Neural progenitor cell (in vitro differentiated cells): Measurements from ENCODE around the gene UBN1. TPM values are rescaled to one million over a fixed set of nuclear protein-coding genes. Genes with fewer than 3 reads are reported as not detected.

ENCODE experiments used
- DNase-seq: peaks from one replicate; pipeline ENCODE4 v3.0.0-alpha.2; 2016; ENCODE audit warnings: low spot score
- H2AFZ ChIP-seq: fragments of 200-600 bp; sonication (generic); replicated peaks from 2 replicates; pipeline ENCODE4 v1.6.1; 2016; ENCODE audit warnings: antibody characterized with exemption
- H3F3A ChIP-seq: fragments of 200-600 bp; sonication (generic); 2 replicates; pipeline ENCODE4 v1.6.1; 2016; ENCODE audit warnings: antibody characterized with exemption, low read depth
- H3K27ac ChIP-seq: fragments of 200-600 bp; sonication (generic); 2 replicates; pipeline ENCODE4 v1.5.1; 2016; ENCODE audit warnings: mild to moderate bottlenecking
- H3K27me3 ChIP-seq: fragments of 200-600 bp; sonication (generic); 2 replicates; pipeline ENCODE4 v1.6.1; 2016; ENCODE audit warnings: mild to moderate bottlenecking, moderate library complexity
- H3K36me3 ChIP-seq: fragments of 200-600 bp; sonication (generic); 2 replicates; pipeline ENCODE4 v1.5.1; 2016
- H3K4me1 ChIP-seq: fragments of 200-600 bp; sonication (generic); 2 replicates; pipeline ENCODE4 v1.6.1; 2016; ENCODE audit warnings: mixed run types
- H3K4me2 ChIP-seq: fragments of 200-600 bp; sonication (generic); 2 replicates; pipeline ENCODE4 v1.6.1; 2016
- H3K4me3 ChIP-seq: fragments of 200-600 bp; sonication (generic); 2 replicates; pipeline ENCODE4 v1.5.1; 2016
- H3K79me2 ChIP-seq: fragments of 200-600 bp; sonication (generic); 2 replicates; pipeline ENCODE4 v1.6.1; 2016; ENCODE audit warnings: low read depth
- H3K9ac ChIP-seq: fragments of 200-600 bp; sonication (generic); 2 replicates; pipeline ENCODE4 v1.6.1; 2016
- H3K9me3 ChIP-seq: fragments of 200-600 bp; sonication (generic); 2 replicates; pipeline ENCODE4 v1.5.1; 2016; ENCODE audit warnings: low read depth
- H4K20me1 ChIP-seq: fragments of 200-600 bp; sonication (generic); 2 replicates; pipeline ENCODE4 v1.6.1; 2016; ENCODE audit warnings: low read depth
- H3K27ac Mint-ChIP-seq: 3 replicates; pipeline ENCODE4 v1.8.0; 2021; ENCODE audit warnings: mixed read lengths
- H3K27me3 Mint-ChIP-seq: 2 replicates; pipeline ENCODE4 v1.8.0; 2022; ENCODE audit warnings: low read depth, mild to moderate bottlenecking, inconsistent platforms, moderate library complexity, mixed read lengths; ENCODE audit not compliant: insufficient read depth
- H3K36me3 Mint-ChIP-seq: 3 replicates; pipeline ENCODE4 v1.8.0; 2021; ENCODE audit warnings: mixed read lengths
- H3K4me1 Mint-ChIP-seq: 3 replicates; pipeline ENCODE4 v1.8.0; 2021; ENCODE audit warnings: mixed read lengths
- H3K4me3 Mint-ChIP-seq: 3 replicates; pipeline ENCODE4 v1.8.0; 2021; ENCODE audit warnings: mild to moderate bottlenecking, moderate library complexity, mixed read lengths
- H3K9me3 Mint-ChIP-seq: 3 replicates; pipeline ENCODE4 v1.8.0; 2020; ENCODE audit warnings: mixed read lengths
- EZH2 ChIP-seq: fragments of 200-600 bp; sonication (generic); IDR thresholded peaks from 2 replicates; pipeline ENCODE4 v1.6.1; 2017; ENCODE audit warnings: antibody characterized with exemption, mild to moderate bottlenecking, moderate library complexity
- EZH2phosphoT487 ChIP-seq: fragments of 200-600 bp; sonication (generic); IDR thresholded peaks from 2 replicates; pipeline ENCODE4 v1.6.1; 2017; ENCODE audit warnings: antibody characterized with exemption
- total RNA-seq: library from RNA; depleted of rRNA; stranded (reverse); fragments of >200 nt; gene quantifications from 2 replicates; pipeline ENCODE4 v1.2.3, GENCODE V29; 2015; ENCODE audit warnings: low replicate concordance
- TF ChIP-seq, protein P1 (sequence below): fragments of 200-600 bp; sonication (generic); IDR thresholded peaks from 2 replicates; pipeline ENCODE4 v1.5.1; 2017; ENCODE audit warnings: antibody characterized with exemption, mild to moderate bottlenecking

UBN1 gene
- total RNA-seq, 1 donor from 2014 or later, result 28.4 TPM

DNA sequence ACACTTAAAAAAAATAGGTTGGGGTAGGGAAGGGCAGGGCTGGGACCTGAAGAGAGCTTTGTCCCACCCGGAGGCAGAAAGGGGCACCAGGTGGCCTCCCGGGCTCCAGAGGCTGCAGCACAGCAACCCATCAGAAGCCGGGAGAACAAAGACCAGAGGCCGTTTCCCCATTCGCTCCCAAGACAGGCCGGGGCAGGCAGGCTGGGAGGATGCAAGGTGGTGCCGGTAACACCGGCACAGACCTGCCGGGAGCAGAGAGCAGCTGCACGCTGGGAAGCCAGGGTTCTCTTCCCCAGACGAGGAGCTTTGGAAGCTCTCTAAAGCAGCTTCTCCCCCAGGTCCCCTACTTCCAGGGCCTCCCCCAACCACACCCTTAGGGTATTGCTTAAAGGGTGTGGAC is 84.1 kb downstream of the UBN1 start:
- Mint-ChIP-seq H3K27me3 (peaks cover 13% of the 10 kb centered on the region), H3K36me3 (peaks cover 3% of the 10 kb centered on the region), H3K4me3 (no peak overlapping the region), H3K9me3 (peaks cover 6% of the 10 kb centered on the region), H3K27ac (peak overlapping the region; percentile 57), H3K4me1 (peaks cover 18% of the 10 kb centered on the region)
- no peak overlapping the region for H2AFZ ChIP-seq
- peaks cover 4% of the 10 kb centered on the region for H4K20me1 ChIP-seq
- no peaks in the 10 kb centered on the region for H3K36me3 ChIP-seq
- TF ChIP-seq EZH2phosphoT487, result no peak
- TF ChIP-seq EZH2, result no peak
- TF ChIP-seq, protein P1, sequence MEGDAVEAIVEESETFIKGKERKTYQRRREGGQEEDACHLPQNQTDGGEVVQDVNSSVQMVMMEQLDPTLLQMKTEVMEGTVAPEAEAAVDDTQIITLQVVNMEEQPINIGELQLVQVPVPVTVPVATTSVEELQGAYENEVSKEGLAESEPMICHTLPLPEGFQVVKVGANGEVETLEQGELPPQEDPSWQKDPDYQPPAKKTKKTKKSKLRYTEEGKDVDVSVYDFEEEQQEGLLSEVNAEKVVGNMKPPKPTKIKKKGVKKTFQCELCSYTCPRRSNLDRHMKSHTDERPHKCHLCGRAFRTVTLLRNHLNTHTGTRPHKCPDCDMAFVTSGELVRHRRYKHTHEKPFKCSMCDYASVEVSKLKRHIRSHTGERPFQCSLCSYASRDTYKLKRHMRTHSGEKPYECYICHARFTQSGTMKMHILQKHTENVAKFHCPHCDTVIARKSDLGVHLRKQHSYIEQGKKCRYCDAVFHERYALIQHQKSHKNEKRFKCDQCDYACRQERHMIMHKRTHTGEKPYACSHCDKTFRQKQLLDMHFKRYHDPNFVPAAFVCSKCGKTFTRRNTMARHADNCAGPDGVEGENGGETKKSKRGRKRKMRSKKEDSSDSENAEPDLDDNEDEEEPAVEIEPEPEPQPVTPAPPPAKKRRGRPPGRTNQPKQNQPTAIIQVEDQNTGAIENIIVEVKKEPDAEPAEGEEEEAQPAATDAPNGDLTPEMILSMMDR, result no peak
- H3F3A ChIP-seq, result no peaks in the 10 kb centered on the region
- H3K79me2 ChIP-seq, result no peaks in the 10 kb centered on the region
- H3K4me2 ChIP-seq, result no peak overlapping the region
- no peaks in the 10 kb centered on the region for H3K9me3 ChIP-seq
- H3K27ac ChIP-seq, result no peak overlapping the region
- H3K9ac ChIP-seq, result no peak overlapping the region
- H3K4me3 ChIP-seq, result no peak overlapping the region
- peaks cover 10% of the 10 kb centered on the region for H3K27me3 ChIP-seq
- no peak for DNase-seq
- no peaks in the 10 kb centered on the region for H3K4me1 ChIP-seq

Other genes starting within 250 kb of the UBN1 start
- 0.97 and 11.9 TPM in 2 replicates for gene UBALD1, start 232.6 kb upstream of the UBN1 start, total RNA-seq
- gene MGRN1, start 222.7 kb upstream of the UBN1 start, total RNA-seq, result 17.5 and 22.4 TPM in 2 replicates
- 10.9 and 39.3 TPM in 2 replicates for gene NUDT16L1, start 153.9 kb upstream of the UBN1 start, total RNA-seq
- 20.6 and 32.7 TPM in 2 replicates for gene ANKS3, start 113.2 kb upstream of the UBN1 start, total RNA-seq
- not detected in 2 replicates for gene DNAAF8, start 112.9 kb upstream of the UBN1 start, total RNA-seq
- gene ZNF500, start 80.3 kb upstream of the UBN1 start, total RNA-seq, result 4.2 and 17.9 TPM in 2 replicates
- not detected in 2 replicates for gene SEPTIN12, start 59.1 kb upstream of the UBN1 start, total RNA-seq
- not detected in 2 replicates for gene SMIM22, start 52.1 kb upstream of the UBN1 start, total RNA-seq
- gene ROGDI, start 44.8 kb upstream of the UBN1 start, total RNA-seq, result 22.2 and 49.3 TPM in 2 replicates
- 53.0 and 57.0 TPM in 2 replicates for gene GLYR1, start 193 bp upstream of the UBN1 start, total RNA-seq
- 1.0 and 2.8 TPM in 2 replicates for gene PPL, start 89.7 kb downstream of the UBN1 start, total RNA-seq
- 0.41 and 0.65 TPM in 2 replicates for gene SEC14L5, start 110.8 kb downstream of the UBN1 start, total RNA-seq
- gene NAGPA, start 186.5 kb downstream of the UBN1 start, total RNA-seq, result 3.3 and 19.9 TPM in 2 replicates
- gene C16orf89, start 218.5 kb downstream of the UBN1 start, total RNA-seq, result 0.37 and 1.0 TPM in 2 replicates
- 6.1 and 12.5 TPM in 2 replicates for gene ALG1, start 224.4 kb downstream of the UBN1 start, total RNA-seq